H9 (cell line): ENCODE measurements around the gene MEIS3. TPM values are rescaled to one million over a fixed set of nuclear protein-coding genes. Genes with fewer than 3 reads are reported as not detected.

ENCODE experiments used
- DNase-seq: peaks from one replicate; pipeline ENCODE4 v3.0.0-alpha.2; 2017
- H2AFZ ChIP-seq: one replicate; pipeline ENCODE4 v1.6.1; 2013; ENCODE audit warnings: mild to moderate bottlenecking, low read length, control low read depth, moderate library complexity
- H2AK5ac ChIP-seq: 2 replicates; pipeline ENCODE4 v1.6.1; 2013; ENCODE audit warnings: low read length, control low read depth, mixed read lengths; ENCODE audit not compliant: insufficient read length
- H2BK120ac ChIP-seq: one replicate; pipeline ENCODE4 v1.6.1; 2013; ENCODE audit warnings: low read depth, mild to moderate bottlenecking, low read length, control low read depth, inconsistent platforms; ENCODE audit not compliant: poor library complexity, severe bottlenecking
- H2BK12ac ChIP-seq: 2 replicates; pipeline ENCODE4 v1.6.1; 2013; ENCODE audit warnings: low read length, control low read depth, mixed read lengths, low read depth; ENCODE audit not compliant: insufficient read length
- H2BK15ac ChIP-seq: 2 replicates; pipeline ENCODE4 v1.6.1; 2013; ENCODE audit warnings: low read depth, low read length, control low read depth
- H2BK20ac ChIP-seq: one replicate; pipeline ENCODE4 v1.6.1; 2013; ENCODE audit warnings: low read depth, mild to moderate bottlenecking, low read length, control low read depth, inconsistent platforms; ENCODE audit not compliant: poor library complexity, severe bottlenecking
- H2BK5ac ChIP-seq: 2 replicates; pipeline ENCODE4 v1.6.1; 2013; ENCODE audit warnings: low read length, control low read depth, mixed read lengths; ENCODE audit not compliant: insufficient read length
- H3K14ac ChIP-seq: 2 replicates; pipeline ENCODE4 v1.6.1; 2013; ENCODE audit warnings: low read length, control low read depth; ENCODE audit not compliant: insufficient read depth
- H3K18ac ChIP-seq: 2 replicates; pipeline ENCODE4 v1.6.1; 2013; ENCODE audit warnings: low read depth, mild to moderate bottlenecking, mixed read lengths, low read length, control low read depth; ENCODE audit not compliant: insufficient read length
- H3K23ac ChIP-seq: 2 replicates; pipeline ENCODE4 v1.6.1; 2013; ENCODE audit warnings: low read length, control low read depth, mixed read lengths, low read depth; ENCODE audit not compliant: insufficient read length
- H3K23me2 ChIP-seq: 2 replicates; pipeline ENCODE4 v1.6.1; 2013; ENCODE audit warnings: low read depth, mild to moderate bottlenecking, mixed read lengths, low read length, control low read depth; ENCODE audit not compliant: insufficient read length, poor library complexity, severe bottlenecking
- H3K27ac ChIP-seq: 2 replicates; pipeline ENCODE4 v1.5.1; 2013; ENCODE audit warnings: low read length, control low read depth, mixed read lengths, low read depth; ENCODE audit not compliant: insufficient read length
- H3K27me3 ChIP-seq: 2 replicates; pipeline ENCODE4 v1.6.1; 2013; ENCODE audit warnings: low read length, control low read depth, inconsistent platforms; ENCODE audit not compliant: insufficient read depth
- H3K4ac ChIP-seq: 2 replicates; pipeline ENCODE4 v1.6.1; 2013; ENCODE audit warnings: low read depth, mild to moderate bottlenecking, control low read depth, inconsistent platforms, low read length, moderate library complexity
- H3K4me1 ChIP-seq: 2 replicates; pipeline ENCODE4 v1.6.1; 2013; ENCODE audit warnings: low read length, control low read depth, inconsistent platforms; ENCODE audit not compliant: insufficient read depth
- H3K4me2 ChIP-seq: 2 replicates; pipeline ENCODE4 v1.6.1; 2013; ENCODE audit warnings: low read length, control low read depth, mixed read lengths; ENCODE audit not compliant: insufficient read length, insufficient read depth
- H3K56ac ChIP-seq: 2 replicates; pipeline ENCODE4 v1.6.1; 2013; ENCODE audit warnings: low read depth, mild to moderate bottlenecking, mixed read lengths, low read length, control low read depth; ENCODE audit not compliant: insufficient read length
- H3K79me1 ChIP-seq: 2 replicates; pipeline ENCODE4 v1.6.1; 2013; ENCODE audit warnings: low read depth, mild to moderate bottlenecking, moderate library complexity, low read length, control low read depth, inconsistent platforms; ENCODE audit not compliant: insufficient read depth, poor library complexity, severe bottlenecking
- H3K79me2 ChIP-seq: 2 replicates; pipeline ENCODE4 v1.6.1; 2013; ENCODE audit warnings: low read length, control low read depth, inconsistent platforms; ENCODE audit not compliant: insufficient read depth
- H3K9ac ChIP-seq: 2 replicates; pipeline ENCODE4 v1.6.1; 2013; ENCODE audit warnings: low read length, control low read depth, mixed read lengths; ENCODE audit not compliant: insufficient read length; ENCODE audit errors: extremely low read depth
- H3K9me3 ChIP-seq: one replicate; pipeline ENCODE4 v1.6.1; 2013; ENCODE audit warnings: low read depth, low read length, inconsistent platforms; ENCODE audit not compliant: control insufficient read depth
- H3T11ph ChIP-seq: one replicate; pipeline ENCODE4 v1.6.1; 2013; ENCODE audit warnings: mild to moderate bottlenecking, low read length, control low read depth, inconsistent platforms
- H4K20me1 ChIP-seq: one replicate; pipeline ENCODE4 v1.6.1; 2013; ENCODE audit not compliant: control insufficient read depth, insufficient read length, insufficient read depth
- H4K5ac ChIP-seq: 2 replicates; pipeline ENCODE4 v1.6.1; 2013; ENCODE audit warnings: low read depth, mild to moderate bottlenecking, mixed read lengths, low read length, control low read depth; ENCODE audit not compliant: insufficient read length
- H4K8ac ChIP-seq: replicated peaks from 2 replicates; pipeline ENCODE4 v1.6.1; 2013; ENCODE audit warnings: low read length, control low read depth, mixed read lengths, low read depth; ENCODE audit not compliant: insufficient read length
- H4K91ac ChIP-seq: 2 replicates; pipeline ENCODE4 v1.6.1; 2013; ENCODE audit warnings: low read depth, mild to moderate bottlenecking, moderate library complexity, mixed read lengths, low read length, control low read depth; ENCODE audit not compliant: insufficient read length
- H3K27ac Mint-ChIP-seq, 3 experiments: 2 replicates in 2 of 3; 3 replicates in 1 of 3; pipeline ENCODE4 v1.8.0; 2020 to 2021; ENCODE audit warnings: mixed read lengths in 3 of 3, mild to moderate bottlenecking in 1 of 3, moderate library complexity in 1 of 3
- H3K27me3 Mint-ChIP-seq: 2 replicates; pipeline ENCODE4 v1.8.0; 2021; ENCODE audit warnings: low read depth, mild to moderate bottlenecking, moderate library complexity, mixed read lengths
- H3K36me3 Mint-ChIP-seq, 3 experiments: 2 replicates in 2 of 3; 3 replicates in 1 of 3; pipeline ENCODE4 v1.8.0; 2020 to 2021; ENCODE audit warnings: low read depth in 3 of 3, mixed read lengths in 3 of 3; ENCODE audit not compliant: insufficient read depth in 1 of 3
- H3K4me1 Mint-ChIP-seq, 2 experiments: 2 replicates each; pipeline ENCODE4 v1.8.0; 2020; ENCODE audit warnings: mixed read lengths in 2 of 2
- H3K4me3 Mint-ChIP-seq, 2 experiments: 2 replicates in 1 of 2; 3 replicates in 1 of 2; pipeline ENCODE4 v1.8.0; 2020 to 2021; ENCODE audit warnings: mild to moderate bottlenecking in 2 of 2, mixed read lengths in 2 of 2, moderate library complexity in 1 of 2
- H3K9me3 Mint-ChIP-seq, 2 experiments: 2 replicates in 1 of 2; 3 replicates in 1 of 2; pipeline ENCODE4 v1.8.0; 2020; ENCODE audit warnings: mild to moderate bottlenecking in 2 of 2, mixed read lengths in 2 of 2, moderate library complexity in 1 of 2
- WGBS: extraction: QIAGEN DNeasy Blood & Tissue Kit; methylation state at CpG from one replicate; pipeline ENCODE4 v1.1.7; 2013; ENCODE audit warnings: missing lambda C conversion rate, low lambda C conversion rate, mixed read lengths; ENCODE audit not compliant: insufficient read length; ENCODE audit errors: extremely low coverage; 5-methylcytosine and 5-hydroxymethylcytosine counted together
- total RNA-seq: library from RNA; stranded (reverse); gene quantifications from 2 replicates; pipeline ENCODE4 v1.2.1, GENCODE V29; 2021
- TF ChIP-seq, protein P1 (sequence below): fragments of 200-600 bp; sonication (generic); conservative IDR thresholded peaks from 3 replicates; pipeline ENCODE4 v1.8.0; 2021; ENCODE audit warnings: antibody characterized with exemption, mild to moderate bottlenecking

MEIS3 gene
- total RNA-seq, 1 experiment from 2014 or later = 44.0 TPM

DNA sequence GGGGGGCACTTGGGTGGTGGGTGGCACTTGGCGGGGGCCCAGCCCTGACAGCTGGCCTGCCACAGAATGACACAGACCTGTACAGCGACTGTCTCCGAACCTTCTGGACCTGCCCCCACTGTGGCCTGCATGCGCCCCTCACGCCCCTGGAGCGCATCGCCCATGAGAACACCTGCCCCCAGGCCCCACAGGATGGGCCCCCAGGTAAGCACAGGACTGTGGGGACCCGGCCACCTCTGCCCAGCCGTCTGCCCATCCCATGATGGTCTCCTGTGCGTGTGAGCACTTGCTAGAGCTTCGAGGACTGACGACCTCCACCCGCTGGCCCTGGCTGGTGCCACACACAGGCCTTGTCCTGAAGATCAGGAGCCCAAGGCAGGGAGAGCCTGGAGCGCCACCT lies 38.2 kb downstream of the MEIS3 start:
- Histone ChIP-seq H3K9ac (no peak overlapping the region), H3K79me2 (no peaks in the 10 kb centered on the region), H3K27ac (no peak overlapping the region), H4K5ac (no peak overlapping the region), H3K4me2 (no peak overlapping the region), H2AK5ac (no peak overlapping the region), H3K23ac (no peak overlapping the region), H3K18ac (no peak overlapping the region), H2BK12ac (no peak overlapping the region), H4K8ac (no peak overlapping the region), H3K23me2 (no peaks in the 10 kb centered on the region), H2BK120ac (no peak overlapping the region), H3K4me1 (no peaks in the 10 kb centered on the region), H4K91ac (no peak overlapping the region), H2AFZ (no peak overlapping the region), H2BK5ac (no peak overlapping the region), H2BK15ac (no peak overlapping the region), H3K27me3 (no peaks in the 10 kb centered on the region), H3K14ac (no peak overlapping the region), H2BK20ac (no peak overlapping the region), H3K4ac (no peak overlapping the region), H3K79me1 (no peaks in the 10 kb centered on the region), H3T11ph (no peak overlapping the region), H3K56ac (no peak overlapping the region), H4K20me1 (no peaks in the 10 kb centered on the region), H3K9me3 (no peaks in the 10 kb centered on the region)
- no peaks in the 10 kb centered on the region for H3K27me3 Mint-ChIP-seq
- TF ChIP-seq, protein P1, sequence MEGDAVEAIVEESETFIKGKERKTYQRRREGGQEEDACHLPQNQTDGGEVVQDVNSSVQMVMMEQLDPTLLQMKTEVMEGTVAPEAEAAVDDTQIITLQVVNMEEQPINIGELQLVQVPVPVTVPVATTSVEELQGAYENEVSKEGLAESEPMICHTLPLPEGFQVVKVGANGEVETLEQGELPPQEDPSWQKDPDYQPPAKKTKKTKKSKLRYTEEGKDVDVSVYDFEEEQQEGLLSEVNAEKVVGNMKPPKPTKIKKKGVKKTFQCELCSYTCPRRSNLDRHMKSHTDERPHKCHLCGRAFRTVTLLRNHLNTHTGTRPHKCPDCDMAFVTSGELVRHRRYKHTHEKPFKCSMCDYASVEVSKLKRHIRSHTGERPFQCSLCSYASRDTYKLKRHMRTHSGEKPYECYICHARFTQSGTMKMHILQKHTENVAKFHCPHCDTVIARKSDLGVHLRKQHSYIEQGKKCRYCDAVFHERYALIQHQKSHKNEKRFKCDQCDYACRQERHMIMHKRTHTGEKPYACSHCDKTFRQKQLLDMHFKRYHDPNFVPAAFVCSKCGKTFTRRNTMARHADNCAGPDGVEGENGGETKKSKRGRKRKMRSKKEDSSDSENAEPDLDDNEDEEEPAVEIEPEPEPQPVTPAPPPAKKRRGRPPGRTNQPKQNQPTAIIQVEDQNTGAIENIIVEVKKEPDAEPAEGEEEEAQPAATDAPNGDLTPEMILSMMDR = no peak
- WGBS = no CpG with 5 or more reads among the region's 14 CpGs
- H3K36me3 Mint-ChIP-seq = peaks cover 21 to 62% (median 44%) of the 10 kb centered on the region in 3 experiments; a peak in 6 of 7 replicates
- H3K4me3 Mint-ChIP-seq = no peak overlapping the region
- H3K9me3 Mint-ChIP-seq = no peaks in the 10 kb centered on the region
- DNase-seq = no peak
- peak overlapping the region in 1 of 3 experiments; percentile 91; a peak in 1 of 7 replicates for H3K27ac Mint-ChIP-seq
- H3K4me1 Mint-ChIP-seq = peaks cover 9 to 12% of the 10 kb centered on the region in 2 experiments
